ENCODE measurements around the gene DNAH9.

The DNAH9 gene

GRCh38 chr17:11601661-11602060 is 3.4 kb downstream of the DNAH9 start:
- no peak for DNase-seq

GRCh38 chr17:11608396-11608795 is 10.1 kb downstream of the DNAH9 start:
- DNase-seq = no peak

DNA sequence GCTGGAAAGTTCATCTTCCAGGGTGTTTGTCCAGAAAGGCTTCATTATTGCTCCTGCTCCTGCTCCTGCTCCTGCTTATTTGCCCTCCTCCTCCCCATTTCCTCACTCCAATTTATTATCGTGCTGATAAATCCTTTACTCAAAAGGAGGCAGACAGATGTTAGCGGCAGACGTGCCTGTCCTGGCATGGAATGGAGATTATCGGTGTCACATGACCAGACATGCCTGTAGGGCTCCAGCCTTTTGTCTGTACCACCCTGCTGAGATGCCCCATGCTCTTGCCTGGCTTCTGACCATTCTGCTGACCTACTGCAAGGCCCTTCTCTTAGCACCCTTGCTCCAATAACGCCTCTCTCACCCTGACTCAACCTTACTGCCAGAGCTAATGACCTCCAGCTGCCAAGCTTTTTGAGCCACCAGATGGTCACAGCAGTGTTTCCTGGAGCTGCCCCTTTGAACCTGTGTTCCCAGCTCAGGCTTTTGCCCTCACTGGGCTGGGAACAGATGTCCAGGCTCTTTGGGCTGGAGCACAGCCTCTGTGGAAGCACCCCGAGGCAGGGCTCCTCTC is 12.8 kb downstream of the DNAH9 start:
- DNase-seq = no peak

DNA sequence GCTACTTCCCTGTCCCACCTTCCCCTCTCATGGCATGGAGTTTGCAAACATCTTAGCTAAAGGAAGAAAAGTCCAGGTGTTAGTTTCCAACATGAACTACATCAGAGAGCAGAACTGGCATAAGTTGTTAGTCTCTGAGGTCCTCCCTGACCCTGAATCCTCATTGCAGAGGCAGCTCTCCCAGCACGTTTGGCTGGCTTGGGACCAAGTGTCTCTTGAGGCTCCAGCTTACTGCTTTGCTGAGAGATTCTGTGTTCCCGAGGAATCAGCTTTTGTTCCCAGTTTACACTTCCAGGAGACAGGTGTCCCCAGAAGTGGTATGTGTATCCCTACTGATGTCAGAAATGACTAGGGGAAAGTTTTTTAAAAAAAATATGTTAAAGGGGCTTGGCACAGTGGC is 14.7 kb downstream of the DNAH9 start:
- DNase-seq = no peak

DNA sequence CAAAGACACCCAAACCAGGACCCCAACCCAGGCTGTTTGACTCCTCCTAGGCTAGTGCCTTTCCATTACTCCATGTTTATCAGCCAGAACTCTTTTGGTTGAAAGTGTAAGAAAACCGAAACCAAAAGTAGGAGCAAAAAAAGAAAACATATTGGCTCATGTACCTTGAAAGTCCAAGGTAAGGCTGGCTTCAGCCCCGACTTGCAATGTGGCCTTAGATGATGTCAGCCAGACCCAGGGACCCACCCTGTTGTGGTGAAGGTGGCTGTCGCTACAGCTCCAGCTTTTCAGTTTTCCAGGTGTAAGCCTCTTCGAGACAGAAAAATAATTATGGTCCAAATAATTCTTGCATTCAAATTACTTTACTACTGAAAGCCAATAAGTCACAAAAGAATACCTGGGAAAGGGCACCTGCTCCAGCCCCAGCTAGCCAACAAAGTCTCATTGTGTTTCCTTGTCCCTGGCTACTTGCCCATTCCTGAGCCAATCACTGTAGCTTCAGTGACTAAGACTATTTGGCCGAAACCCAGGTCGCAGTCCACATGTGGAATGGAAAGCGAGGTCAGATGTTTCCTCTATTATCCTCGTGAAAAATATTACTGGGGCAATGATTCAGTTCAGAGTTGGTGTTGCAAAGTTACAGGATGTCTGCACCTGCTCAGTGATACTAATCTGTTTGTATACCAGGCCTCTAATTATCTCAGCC is 20.7 kb downstream of the DNAH9 start:
- DNase-seq = no peak

DNA sequence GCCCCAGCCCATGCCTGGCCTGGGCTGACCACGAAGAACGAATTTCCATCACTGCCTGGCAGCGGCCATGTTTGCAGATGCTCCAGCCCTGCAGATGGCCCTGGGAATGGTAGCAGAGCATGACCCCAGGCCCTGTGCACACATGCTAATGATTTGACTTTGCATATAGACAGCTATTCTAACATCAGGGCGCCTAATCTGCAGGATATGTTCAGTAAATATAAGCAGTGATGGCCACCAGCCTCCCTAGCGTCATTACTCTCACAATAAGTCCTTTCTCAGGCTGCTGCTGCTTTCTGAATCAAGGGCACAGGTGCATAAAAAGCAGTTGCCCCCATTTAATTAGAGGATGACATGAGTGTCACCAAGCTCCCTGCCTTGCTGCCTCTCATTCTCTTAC is 24.2 kb downstream of the DNAH9 start:
- DNase-seq = no peak

DNA sequence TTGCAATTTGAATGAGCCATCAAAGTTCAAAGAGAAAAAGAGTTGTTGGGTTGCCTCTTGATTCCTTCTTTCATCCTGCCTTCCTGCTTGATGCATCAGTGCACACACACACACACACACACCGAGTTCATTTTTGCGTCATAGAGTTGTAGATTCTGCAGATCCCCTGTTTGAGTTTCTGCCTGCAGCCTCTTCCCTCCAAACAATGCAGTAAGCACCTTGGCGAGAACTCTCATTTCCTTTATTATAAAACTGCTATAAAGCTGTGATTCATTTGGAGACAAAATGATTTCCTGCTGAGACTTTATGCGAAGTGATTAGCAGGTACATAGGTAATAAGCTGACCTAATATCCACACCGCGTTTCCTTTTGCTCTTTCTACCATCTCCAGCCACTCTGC is 26.7 kb downstream of the DNAH9 start:
- no peak for DNase-seq

DNA sequence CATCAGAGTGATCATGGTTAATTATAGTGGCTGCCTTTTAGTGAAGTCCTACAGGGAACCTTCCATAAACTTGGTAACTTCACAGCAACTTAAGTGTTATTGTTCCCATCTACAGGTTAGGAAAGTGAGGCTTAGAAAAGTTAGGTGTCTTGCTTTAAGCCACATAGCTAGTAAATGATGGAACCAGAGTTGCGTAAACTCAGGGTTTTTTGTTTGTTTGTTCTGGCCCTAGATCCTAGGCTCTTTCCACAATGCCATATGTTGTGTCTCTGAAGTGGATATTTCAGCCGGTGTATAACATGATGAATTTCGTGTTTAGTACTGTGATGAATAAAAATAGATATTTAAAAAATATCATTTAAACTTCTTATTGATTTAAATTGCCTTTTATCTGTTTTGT is 27.6 kb downstream of the DNAH9 start:
- DNase-seq = no peak

DNA sequence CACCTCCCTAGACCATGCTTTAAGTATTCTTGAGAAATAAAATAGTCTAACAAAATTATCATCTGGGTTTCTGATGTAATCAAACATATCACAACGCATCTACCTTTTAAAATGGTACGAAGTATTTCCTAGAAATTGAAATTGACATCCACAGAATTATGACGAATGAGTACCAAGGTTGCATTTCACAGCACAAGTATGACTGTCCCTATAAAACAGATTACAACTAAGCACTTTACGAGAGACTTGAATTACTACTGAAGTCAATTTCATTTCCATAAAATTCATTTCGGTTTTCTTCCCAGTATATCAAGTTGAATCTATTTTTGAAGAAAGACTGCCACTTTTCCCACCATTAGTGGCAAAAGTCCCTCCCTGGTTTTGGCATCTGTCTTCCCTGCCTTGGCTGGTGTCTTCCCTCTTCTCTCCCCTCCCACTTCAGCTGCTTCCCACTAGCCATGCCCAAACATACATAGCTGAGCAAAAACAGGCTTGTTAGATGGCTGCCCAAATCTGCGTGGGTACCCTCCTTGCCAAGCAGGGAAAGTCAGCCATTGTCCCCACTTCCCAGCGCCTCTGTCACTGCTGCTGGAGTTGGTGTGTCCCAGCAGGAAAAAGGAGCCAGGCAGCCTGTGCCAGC is 29.2 kb downstream of the DNAH9 start:
- DNase-seq = no peak

DNA sequence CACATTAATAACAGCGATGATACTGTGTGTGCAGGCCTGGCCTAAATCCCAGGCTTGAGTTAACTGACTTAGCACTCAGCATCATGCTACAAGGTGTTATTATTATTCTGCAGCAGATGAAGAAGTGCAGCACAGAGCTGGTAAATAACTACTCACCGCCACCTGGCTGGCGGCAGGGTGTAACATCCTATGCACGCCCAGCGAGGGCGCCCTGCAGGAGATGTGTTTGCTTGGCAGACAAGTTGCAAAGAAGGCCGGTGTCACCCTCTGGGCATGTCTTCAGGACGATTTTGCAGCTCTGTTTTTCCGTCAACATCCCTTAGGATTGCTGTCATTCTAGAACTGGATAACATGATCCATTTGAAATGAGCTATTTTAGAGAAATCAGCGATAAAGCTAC is 30.1 kb downstream of the DNAH9 start:
- DNase-seq = no peak

DNA sequence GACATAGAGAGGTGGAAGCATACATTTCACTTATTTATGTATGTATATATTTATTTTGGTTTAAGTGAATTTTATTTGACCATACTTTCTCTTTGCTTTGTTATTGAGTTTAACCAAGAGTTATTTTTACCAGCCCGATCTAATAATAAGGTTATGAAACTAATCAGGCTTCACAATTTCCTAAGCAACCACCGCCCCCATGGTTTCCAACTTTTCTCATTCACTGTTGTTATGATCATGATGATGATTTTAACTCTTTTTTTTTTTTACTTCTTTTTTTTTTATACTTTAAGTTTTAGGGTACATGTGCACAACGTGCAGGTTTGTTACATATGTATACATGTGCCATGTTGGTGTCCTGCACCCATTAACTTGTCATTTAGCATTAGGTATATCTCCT is 30.6 kb downstream of the DNAH9 start:
- no peak for DNase-seq

DNA sequence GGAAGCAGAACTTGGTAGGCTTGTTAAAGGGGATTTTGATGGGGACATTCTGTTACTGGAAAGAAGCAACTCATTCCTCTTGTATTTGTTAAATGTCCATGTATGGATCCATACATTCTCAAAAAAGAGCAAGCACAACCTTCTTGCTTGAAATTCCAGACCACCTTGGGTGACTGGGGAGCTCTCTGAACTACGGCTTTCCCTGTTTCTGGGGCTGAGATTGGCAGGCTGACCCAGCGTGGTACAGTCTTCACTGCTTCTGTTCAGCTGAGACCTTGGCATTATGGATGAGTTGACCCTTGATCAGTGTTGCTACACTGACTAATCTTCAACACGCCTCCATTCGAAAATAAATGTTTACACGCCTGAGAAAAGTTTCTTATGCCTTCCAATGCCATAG is 38.5 kb downstream of the DNAH9 start:
- DNase-seq = no peak

- no peak for DNase-seq
These were observed 39.5 kb downstream of the DNAH9 start for GRCh38 chr17:11637796-11638195.

DNA sequence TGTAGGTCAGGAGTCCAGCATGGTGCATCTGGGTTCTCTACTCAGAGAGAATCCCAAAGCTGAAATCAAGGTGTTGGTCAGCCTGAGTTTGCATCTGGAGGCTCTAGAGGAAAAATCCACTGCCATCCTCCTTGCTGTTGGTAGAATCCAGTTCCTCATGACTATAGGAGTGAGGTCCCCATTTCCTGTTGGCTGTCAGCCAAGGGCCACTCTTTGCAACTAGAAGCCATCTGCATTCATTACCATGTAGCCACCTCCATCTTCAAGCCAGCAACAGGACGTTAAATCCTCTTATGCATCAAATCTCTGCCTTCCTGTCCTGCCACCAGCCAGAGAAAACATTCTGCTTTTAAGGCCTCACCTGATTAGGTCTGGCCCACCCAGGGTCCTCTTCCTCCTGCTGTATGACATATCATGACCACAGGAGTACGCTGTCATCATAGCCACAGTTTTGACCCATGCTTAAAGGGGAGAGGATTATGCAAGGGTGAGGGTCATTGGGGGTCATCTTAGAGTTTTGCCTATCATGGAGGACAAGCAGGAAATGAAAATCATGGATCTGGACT is 40.5 kb downstream of the DNAH9 start:
- DNase-seq = no peak

DNA sequence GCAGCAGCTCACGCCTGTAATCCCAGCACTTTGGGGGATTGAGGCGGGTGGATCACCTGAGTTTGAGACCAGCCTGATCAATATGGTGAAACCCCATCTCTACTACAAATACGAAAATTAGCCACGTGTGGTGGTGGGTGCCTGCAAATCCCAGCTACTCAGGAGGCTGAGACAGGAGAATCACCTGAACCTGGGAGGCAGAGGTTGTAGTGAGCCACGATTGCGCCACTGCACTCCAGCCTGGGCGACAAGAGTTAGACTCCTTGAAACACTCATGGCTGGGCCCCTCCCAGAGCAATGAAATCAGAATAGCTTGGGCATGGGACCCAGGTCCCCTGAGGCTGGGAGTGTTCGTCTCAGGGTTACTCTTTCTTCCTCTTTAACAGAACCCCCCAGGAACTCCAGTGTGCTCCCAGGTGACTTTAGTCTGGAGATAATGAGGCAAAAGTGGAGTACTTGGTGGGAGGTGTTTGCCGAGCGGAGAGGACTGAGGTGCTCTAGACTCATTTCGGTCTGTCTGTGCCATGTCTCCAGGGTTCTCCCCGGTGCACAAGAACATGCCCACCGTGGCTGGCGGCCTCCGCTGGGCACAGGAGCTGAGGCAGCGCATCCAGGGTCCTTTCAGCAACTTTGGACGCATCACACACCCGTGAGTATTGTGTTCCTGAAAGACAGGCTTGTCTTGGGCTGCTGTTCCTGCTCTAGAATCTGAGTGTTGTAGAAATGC is 41.6 kb downstream of the DNAH9 start:
- no peak for DNase-seq

DNA sequence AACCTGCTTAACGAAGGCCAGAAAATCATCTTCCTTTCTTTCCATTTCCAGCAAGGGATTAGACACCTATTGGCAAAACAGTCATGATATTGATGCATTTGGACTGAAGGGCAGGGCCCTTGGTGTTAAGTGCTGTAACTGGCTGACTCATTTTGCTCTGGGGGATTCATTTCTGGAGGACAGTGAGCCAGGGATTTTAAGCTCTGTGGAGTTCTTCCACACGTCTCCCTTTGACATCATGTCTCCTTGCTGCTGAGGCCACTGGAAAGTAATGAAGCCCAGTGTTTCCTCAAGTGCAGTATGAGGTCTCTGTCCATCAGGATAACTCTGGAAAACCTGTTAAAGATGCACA is 42.2 kb downstream of the DNAH9 start:
- no peak for DNase-seq

GRCh38 chr17:11641521-11642275 is 43.4 kb downstream of the DNAH9 start:
- DNase-seq = no peak

DNA sequence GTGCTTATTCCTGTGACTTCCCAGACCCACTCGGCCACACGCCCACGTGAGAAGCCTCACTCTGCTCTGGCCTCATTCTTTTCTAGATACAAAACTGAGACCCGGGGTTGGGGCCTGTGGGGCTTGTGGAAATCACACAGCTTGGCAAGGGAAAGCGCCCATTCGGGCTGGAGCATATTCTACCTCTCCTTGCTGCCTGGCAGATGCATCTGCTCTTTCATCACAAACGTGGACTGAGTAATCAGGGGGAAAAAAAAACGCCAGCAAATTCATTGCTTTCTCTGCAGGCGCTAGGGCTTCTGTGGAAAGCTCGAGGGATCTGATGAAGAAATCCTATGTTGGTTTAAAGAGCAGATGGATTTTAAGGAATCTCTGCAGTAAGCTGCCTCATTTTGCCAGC is 44.4 kb downstream of the DNAH9 start:
- no peak for DNase-seq

DNA sequence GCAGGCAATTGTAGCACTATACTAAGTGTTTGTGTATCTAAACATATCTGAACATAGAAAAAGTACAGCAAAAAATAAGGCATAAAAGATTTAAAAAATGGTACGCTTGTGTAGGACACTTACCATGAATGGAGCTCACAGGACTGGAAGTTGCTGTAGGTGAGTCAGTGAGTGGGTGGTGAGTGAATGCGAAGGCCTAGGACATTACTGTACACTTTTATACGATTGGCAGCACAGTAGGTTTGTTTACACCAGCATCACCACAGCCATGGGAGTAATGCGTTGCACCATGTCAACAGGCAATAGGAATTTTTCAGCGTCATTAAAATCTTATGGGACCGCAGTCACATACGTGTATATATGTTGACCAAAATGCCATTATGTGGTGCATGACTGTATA is 45.6 kb downstream of the DNAH9 start:
- DNase-seq = no peak

DNA sequence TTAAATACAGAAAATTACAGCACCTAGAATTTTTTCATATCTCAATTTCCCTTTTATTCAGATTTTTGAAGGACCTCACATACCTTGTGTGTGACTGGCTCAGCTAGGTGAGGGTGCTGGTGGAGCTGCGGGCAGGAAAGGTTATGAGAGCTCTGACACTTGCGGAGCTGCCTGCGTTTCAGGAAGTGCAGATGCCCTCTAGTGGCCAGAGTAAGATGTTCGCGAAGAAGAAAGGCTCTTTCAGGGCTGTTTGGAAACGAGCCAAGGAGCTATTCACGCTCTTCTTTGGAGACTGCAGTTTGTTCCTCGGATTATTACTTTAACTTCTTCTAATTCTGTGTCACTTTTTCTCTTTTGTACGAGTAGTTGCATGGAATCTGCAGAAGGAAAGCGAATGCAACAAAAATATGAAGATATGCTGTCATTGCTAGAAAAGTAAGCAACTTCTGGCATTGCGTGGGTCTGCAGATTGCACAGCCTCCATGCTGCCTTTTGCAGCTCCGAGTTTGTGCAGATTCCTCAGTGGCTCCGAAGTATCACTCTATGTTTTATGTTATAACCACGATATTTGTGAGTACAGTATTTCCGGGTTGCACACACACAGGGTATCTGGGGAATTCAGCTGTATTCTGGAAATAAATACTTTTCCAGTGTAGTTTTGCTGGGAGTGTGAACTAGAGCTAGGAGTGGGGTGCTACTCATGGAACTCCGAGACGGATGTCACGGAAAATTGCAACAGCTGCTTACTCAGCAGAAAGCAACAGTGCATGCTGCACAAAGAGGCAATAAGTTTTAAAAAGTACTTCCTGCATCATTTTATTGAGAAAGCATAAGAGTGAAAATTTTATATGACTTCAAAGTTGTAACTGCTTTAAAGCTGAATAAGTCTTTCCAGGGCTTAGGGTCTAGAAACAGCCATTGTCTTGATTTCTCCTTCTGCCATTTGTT is 46.3 kb downstream of the DNAH9 start:
- peak; percentile 67 for DNase-seq

DNA sequence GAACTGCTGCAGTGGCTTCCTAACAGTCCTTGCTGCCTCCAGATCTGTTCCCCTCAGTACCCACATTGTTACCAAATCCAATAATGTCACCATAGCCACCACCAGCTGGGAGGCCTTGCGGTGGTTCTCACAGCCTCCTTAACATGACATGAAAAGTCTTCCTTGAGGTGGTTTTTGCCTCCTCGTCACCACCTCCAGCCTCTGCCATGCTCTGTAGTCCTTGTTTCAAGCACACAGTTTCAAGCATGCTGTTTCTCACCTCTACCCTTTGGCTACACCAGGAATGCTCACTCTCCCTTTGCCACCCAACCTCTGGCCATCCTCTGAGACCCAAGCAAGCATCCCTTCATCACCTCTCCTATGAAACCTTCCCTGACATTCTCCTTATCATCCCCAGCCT is 47.2 kb downstream of the DNAH9 start:
- no peak for DNase-seq

- DNase-seq = no peak
These were observed 52.8 kb downstream of the DNAH9 start for GRCh38 chr17:11651089-11651488.

All from NCI-H748 treated with DMSO at 0.1 percent for 48 hours (cell line).